Activated CD8-positive, alpha-beta memory T cell treated with anti-CD3 and anti-CD28 coated beads, Interleukin-2, amount 50 U/mL, for 24 hours (primary cell): ENCODE results near the gene GJD3.
A peak's percentile ranks its signal among the peaks of the same experiment; 100 is the strongest.
"Not testable (repeated sequence)": the region's sequence is repeated elsewhere in the genome, so short reads cannot be mapped to it uniquely, and the experiment has no call there.

Source experiments
- DNase-seq: peaks from one replicate; pipeline ENCODE4 v3.0.0-alpha.2; 2020; ENCODE audit errors: extremely low read depth

Gene GJD3

GRCh38 chr17:40369923-40370322 lies 5.4 kb upstream of the GJD3 start:
- no peak for DNase-seq

- not testable (repeated sequence) for DNase-seq
Measured at GRCh38 chr17:40367728-40368127, 3.2 kb upstream of the GJD3 start.

DNA sequence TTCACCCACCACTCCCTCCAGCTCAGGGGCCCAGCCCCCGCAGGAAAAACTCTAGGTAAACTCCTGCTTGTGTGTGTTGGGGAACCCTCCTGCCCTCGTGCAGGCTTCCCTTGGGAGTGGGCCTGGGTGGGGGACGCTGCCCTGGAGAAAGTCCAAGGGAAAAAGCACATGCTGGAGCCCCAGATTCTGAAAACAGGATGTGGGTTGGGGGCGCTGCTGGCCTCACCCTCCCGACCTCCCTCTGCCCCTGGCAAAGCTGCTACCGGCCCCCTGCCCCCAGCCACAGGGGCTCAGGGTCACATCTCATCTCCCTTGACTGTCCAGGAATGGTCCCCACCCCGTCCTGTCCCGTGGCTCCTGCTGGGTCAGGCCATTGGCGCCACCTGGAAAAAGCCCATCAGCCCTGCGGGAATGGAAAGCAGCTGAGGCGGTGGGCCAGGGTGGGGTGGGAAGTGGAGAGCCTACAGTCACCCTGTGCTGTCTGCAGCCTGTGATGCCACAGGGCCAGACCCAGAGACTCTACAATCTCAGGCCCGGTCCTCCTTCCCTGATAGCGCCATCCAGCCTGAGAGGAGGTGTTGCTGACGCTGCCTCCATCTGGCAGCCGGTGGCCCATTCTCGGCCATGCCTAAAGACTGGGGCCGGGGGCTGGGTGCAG lies 2.5 kb upstream of the GJD3 start:
- DNase-seq = no peak

DNA sequence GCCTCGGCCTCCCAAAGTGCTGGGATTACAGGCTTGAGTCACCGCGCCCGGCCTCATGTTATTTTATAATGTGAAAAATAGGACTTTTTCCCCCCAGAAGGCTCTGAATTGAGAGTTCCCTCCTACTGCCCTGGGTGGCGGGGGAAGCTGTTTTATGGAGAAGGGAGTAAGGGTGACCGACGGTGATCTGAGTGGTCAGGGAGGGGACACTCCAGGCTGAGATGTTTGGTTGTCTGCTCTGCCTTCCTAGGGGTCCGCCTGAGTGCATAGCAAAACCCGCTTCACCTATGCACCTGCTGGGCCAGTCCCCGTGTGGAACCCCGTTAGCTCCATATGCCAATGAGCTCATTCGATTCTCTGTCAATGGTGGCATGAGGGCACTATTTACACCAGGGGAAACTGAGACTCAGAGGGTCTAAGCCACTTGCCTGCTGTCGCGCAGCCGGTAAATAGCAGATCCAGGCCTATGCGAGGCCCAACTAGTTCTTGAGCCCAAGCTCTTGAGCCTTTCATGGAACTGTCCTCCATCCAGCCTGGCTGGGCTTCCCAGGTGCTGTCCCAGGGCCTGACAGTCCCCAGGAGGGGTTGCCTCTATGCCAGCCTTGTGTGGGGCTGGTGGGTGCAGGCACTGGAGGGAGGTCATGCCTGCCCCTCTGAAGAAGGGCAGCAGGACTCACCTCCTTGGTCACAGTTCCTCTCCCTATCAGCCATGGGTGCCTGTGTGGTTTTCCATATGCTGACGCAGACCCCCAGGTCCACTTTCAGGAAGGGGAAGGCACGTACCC lies 1.7 kb upstream of the GJD3 start:
- DNase-seq = no peak

DNA sequence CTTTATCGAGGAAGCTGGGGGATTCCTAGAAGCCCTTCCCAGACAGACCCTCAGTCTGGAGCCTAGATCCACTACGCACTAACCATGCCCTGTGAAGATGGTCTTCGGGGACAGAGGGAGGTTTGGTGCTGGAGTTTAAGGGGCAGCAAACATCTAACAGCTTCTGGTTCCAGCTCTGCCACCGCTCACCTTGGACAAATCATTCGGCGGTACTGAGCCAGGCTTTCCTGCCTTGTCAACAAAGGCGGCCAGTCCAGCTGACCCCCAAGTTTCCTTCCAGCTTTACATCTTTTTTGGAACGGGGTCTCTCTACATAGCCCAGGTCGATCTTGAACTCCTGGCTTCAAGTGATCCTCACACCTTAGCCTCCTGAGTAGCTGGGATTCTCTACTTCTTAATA lies 369 bp upstream of the GJD3 start:
- no peak for DNase-seq

GRCh38 chr17:40363111-40363827 lies 1.3 kb downstream of the GJD3 start:
- no peak for DNase-seq

DNA sequence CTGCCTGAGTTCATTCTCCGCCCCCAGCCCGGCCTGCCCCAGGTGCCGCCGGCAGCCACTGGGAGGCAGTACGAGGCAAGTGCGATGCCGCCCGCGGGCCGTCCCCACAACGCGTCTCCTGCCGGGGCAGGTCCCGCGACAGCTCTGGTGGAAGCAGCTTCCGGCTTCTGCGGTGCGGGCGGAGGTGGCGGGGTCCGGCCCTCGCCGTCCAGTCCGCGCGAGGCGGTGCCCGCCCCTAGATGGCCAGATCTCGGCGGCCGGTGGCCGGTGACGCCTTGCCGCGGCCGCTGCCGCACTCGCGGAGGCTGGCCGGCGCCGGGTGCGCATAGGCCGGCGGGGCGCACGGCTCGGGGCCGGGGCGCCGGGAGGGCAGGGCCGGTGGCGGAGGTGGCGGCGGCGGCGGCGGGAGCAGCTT lies 1.8 kb downstream of the GJD3 start:
- peak; percentile 54 for DNase-seq

DNA sequence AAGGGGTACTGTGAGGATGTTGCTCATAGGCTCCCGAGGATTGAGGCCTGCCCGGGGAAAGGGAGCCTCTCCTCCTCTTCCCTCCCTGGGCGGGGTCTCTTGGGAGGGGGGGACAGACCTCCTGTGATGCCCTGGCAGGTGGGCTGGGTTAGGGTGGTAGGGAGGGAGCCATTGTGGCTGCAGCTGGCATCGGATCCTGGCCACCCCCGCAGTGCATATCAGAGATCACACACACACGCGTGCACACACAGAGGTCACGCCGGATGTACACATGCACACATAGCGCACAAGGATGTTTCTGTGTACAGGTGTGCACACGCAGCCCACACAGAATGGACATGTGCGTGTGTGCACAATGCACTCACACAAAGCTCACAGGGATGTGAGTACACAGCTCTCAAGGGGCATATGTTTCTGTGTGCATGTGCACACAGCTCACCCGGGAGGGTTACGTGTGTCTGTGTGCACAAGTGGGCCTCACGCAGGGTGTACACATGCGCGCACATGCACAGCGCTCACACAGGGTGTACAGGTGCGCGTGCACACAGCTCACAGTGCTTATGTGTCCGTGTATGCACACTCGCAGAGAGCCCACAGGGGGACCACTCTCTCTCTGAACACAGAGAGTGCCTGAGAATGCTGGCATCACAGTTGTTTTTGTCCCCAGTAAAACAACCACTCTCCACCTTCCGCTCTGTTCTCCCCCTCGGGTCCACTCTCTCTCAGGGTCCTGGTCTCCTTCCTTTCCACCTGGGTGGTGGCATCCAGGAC lies 2.4 kb downstream of the GJD3 start:
- no peak for DNase-seq

DNA sequence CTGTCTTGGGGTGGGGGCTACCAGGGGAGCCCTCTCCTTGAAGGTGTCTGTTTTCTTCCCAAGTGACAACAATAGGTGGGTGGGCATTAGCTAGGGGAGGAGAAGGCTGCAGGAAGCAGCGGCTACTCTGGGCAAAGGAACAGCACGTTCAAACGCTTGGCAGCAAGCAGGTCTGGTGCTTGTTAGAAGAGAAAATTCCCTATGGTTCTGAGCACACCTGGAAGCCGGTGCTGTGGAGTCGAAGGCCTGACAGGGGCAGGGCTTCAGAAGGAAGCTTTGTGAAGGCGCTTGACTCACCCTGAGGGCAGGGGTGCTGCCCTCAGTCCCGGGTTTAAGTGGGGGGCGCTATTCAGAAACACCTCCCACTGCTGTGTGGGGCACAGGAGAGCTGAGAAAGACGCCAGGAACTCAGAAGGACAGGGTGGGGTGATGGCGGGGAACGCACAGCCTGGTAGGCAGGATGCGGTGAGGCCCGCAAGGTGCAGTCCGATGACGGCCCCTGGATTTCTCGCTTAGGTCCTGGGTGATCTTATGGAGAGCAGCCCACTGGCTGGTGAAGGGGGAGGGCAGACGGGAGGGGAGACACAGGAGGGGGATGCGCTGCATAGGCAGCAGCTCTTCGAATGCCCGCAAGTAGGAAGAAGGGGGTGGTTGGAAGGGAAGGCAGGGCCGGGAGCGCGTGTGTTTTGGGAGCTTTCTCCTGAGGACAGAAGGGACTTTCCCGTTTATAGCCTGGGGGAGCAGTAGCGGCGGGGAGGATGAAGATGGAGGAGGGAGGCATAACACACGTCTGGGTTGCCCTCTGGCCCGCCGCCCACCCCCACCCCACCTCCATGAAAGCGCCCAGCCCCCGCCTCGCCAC lies 3.2 kb downstream of the GJD3 start:
- DNase-seq = no peak

DNA sequence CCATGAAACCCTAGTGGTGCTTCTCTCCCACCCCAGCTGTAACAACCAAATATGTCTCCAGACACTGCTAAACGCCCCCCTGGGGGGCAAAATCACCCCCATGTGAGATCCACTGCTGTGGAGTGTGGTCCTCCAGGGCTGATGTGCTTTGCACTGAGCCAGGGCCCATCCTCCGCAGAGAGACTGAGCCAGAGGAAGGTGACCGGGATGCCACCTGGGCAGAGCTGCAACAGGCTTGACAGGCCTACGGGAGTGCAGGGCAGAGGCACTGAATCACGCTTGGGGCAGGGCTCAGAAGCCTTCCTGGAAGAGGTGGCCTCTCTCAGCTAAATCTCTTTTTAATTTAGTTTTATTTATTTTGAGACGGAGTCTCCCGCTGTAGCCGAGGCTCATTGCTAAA lies 4.4 kb downstream of the GJD3 start:
- no peak for DNase-seq

DNA sequence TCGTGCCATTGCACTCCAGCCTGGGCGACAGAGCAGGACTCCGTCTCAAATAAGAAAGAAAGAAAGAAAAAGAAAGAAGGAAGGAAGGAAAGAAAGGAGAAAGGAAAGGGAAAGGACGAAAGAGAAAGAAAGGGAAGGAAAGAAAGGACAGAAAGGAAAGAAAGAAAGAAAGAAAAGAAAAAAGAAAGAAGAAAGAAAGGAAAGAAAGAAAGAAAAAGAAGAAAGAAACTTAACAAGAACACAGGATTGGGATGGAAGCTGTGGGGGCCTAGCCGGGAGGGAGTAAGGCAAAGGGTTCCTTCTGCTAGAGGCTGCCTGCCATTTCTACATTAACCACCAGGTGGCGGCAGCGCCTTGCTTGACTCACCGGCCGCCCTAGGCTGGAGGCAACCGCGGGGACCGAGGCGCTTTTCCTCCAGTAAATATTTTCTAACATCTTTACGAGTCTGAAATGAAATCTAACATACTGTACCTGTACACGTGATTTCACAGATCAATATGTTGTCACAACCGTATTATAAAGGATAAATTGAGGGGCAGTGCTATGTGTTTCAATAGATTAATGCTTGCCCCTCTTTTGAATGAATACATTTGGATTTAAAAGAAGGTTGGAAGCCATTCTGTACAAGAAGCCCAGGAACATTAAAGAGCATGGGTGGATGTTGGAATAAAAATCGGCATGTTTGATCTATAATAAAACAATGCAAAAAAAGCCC lies 6.1 kb downstream of the GJD3 start:
- DNase-seq = peak; percentile 76

GRCh38 chr17:40356990-40357881 lies 7.3 kb downstream of the GJD3 start:
- DNase-seq = no peak

DNA sequence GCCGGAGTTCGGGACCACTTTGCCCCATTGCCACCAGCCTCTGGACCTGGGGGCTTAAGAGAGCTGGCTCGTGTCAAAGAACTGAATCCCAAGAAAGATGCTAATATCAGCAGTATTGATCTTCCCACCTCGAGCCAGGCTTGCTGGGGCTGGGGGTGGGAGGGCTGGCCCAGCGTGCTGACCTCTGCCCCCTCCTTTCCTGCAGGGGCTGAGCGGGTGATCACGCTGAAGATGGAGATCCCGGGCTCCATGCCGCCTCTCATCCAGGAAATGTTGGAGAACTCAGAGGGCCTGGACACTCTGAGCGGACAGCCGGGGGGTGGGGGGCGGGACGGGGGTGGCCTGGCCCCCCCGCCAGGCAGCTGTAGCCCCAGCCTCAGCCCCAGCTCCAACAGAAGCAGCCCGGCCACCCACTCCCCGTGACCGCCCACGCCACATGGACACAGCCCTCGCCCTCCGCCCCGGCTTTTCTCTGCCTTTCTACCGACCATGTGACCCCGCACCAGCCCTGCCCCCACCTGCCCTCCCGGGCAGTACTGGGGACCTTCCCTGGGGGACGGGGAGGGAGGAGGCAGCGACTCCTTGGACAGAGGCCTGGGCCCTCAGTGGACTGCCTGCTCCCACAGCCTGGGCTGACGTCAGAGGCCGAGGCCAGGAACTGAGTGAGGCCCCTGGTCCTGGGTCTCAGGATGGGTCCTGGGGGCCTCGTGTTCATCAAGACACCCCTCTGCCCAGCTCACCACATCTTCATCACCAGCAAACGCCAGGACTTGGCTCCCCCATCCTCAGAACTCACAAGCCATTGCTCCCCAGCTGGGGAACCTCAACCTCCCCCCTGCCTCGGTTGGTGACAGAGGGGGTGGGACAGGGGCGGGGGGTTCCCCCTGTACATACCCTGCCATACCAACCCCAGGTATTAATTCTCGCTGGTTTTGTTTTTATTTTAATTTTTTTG lies 8.5 kb downstream of the GJD3 start:
- no peak for DNase-seq

DNA sequence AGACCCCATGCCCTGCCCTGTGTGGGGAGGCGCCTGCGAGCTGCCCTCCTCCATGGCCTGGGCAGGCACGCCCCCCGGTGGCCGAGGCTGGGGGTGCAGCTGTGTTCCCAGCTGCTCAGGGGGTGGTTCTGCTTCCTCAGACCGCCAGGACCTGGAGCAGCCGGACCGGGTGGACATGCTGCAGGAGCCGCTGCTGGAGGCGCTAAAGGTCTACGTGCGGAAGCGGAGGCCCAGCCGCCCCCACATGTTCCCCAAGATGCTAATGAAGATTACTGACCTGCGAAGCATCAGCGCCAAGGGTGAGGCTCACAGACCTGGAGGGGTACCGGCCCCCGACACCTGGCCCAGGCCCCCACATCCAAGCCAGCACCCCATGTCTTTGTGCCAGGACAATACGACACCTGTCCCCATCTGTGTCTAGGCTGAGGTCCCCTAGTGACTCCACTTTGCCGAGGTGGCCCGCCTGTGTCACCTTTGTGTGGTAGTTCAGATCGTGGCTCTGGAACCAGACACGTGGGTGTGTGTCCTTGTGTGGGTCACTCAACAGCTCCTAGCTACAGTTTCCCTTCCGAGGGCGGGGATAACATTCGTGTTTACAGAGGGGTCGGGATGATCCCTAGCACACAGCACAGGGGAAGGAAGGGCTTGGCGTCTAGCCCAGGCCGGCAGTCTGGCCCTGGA lies 9.3 kb downstream of the GJD3 start:
- DNase-seq = peak; percentile 38

GRCh38 chr17:40354221-40355122 lies 10.1 kb downstream of the GJD3 start:
- DNase-seq = no peak

DNA sequence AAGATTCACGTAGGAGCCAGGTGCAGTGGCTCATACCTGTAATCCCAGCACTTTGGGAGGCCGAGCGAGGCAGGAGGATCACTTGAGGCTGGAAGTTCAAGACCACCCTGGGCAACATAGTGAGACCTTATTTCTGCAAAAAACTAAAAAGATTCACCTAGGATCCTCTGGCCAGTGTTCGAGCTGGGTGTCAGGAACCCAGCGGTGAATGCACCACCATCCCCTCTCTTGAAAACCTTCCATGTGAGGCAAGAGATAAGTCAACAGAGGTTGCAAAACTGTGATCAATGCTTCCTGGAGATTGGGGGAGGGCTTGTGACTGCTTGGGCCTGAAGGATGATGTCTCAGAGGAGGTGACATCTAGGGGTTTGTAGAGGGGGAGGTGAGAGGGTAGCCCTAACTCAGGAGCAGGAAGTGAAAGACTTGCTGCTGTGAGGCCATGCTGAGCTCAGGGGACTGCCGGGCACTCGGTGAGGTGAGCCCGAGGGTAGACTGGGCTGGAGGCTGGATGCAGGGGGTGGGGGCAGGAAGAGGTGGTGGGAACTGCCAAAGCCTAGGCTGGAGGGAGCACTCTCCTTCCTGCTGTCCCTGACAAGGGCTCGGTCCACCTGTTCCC lies 11.7 kb downstream of the GJD3 start:
- DNase-seq = no peak
